Smooth muscle cell (in vitro differentiated cells): Measurements from ENCODE around the gene PTPRE. TPM values are rescaled to one million over a fixed set of nuclear protein-coding genes. Genes with fewer than 3 reads are reported as not detected.

ENCODE experiments used
- DNase-seq: peaks from one replicate; lab custom pipeline; 2025; ENCODE audit not compliant: unreplicated experiment; lab: John Stamatoyannopoulos, UW
- H2AFZ ChIP-seq: fragments of 200-600 bp; sonication (generic); 2 replicates; pipeline ENCODE4 v1.6.0; 2016; ENCODE audit warnings: antibody characterized with exemption, low read depth, mild to moderate bottlenecking
- H3F3A ChIP-seq: fragments of 200-600 bp; sonication (generic); 2 replicates; pipeline ENCODE4 v1.6.0; 2017; ENCODE audit warnings: antibody characterized with exemption, low read depth
- H3K27ac ChIP-seq: fragments of 200-600 bp; sonication (generic); 2 replicates; pipeline ENCODE4 v1.5.1; 2016; ENCODE audit warnings: low read depth, mild to moderate bottlenecking
- H3K27me3 ChIP-seq: fragments of 200-600 bp; sonication (generic); 2 replicates; pipeline ENCODE4 v1.6.1; 2016; ENCODE audit warnings: low read depth, mild to moderate bottlenecking
- H3K36me3 ChIP-seq: fragments of 200-600 bp; sonication (generic); 2 replicates; pipeline ENCODE4 v1.5.1; 2016; ENCODE audit warnings: low read depth
- H3K4me1 ChIP-seq: fragments of 200-600 bp; sonication (generic); 2 replicates; pipeline ENCODE4 v1.5.1; 2016; ENCODE audit warnings: low read depth
- H3K4me2 ChIP-seq: fragments of 200-600 bp; sonication (generic); 2 replicates; pipeline ENCODE4 v1.6.0; 2016; ENCODE audit warnings: mild to moderate bottlenecking
- H3K4me3 ChIP-seq: fragments of 200-600 bp; sonication (generic); 2 replicates; pipeline ENCODE4 v1.5.1; 2016; ENCODE audit warnings: mild to moderate bottlenecking
- H3K79me2 ChIP-seq: fragments of 200-600 bp; sonication (generic); 2 replicates; pipeline ENCODE4 v1.6.0; 2016; ENCODE audit warnings: low read depth, mild to moderate bottlenecking
- H3K9ac ChIP-seq: fragments of 200-600 bp; sonication (generic); 2 replicates; pipeline ENCODE4 v1.6.0; 2016; ENCODE audit warnings: low read depth
- H3K9me3 ChIP-seq: fragments of 200-600 bp; sonication (generic); replicated peaks from 2 replicates; pipeline ENCODE4 v1.5.1; 2016; ENCODE audit warnings: low read depth
- H4K20me1 ChIP-seq: fragments of 200-600 bp; sonication (generic); 2 replicates; pipeline ENCODE4 v1.6.0; 2016; ENCODE audit warnings: low read depth
- CTCF ChIP-seq: fragments of 200-600 bp; sonication (generic); IDR thresholded peaks from 2 replicates; pipeline ENCODE4 v1.5.1; 2017; ENCODE audit warnings: borderline replicate concordance, mild to moderate bottlenecking, antibody characterized with exemption; ENCODE audit not compliant: insufficient read depth, poor library complexity, severe bottlenecking
- WGBS: methylation state at CpG from one replicate; pipeline ENCODE4 v1.1.7; 2016; ENCODE audit warnings: low lambda C conversion rate; 5-methylcytosine and 5-hydroxymethylcytosine counted together
- polyA plus RNA-seq: library from polyadenylated mRNA; unstranded; fragments of >200 nt; fragmentation: Nextera tagmentation; extraction: Ambion mirVana; gene quantifications from 2 replicates; pipeline ENCODE4 v1.2.1, GENCODE V29; 2016
- total RNA-seq: library from RNA; depleted of rRNA; stranded (reverse); fragments of >200 nt; gene quantifications from 2 replicates; pipeline ENCODE4 v1.2.3, GENCODE V29; 2014

Gene PTPRE
- total and polyA plus RNA-seq, 2 experiments from 2014 or later = 17.1 to 22.7 TPM

- no peak overlapping the region for H3K4me3 ChIP-seq
- no peaks in the 10 kb centered on the region for H3K36me3 ChIP-seq
- H3K27ac ChIP-seq = no peak overlapping the region
- no peak overlapping the region for H2AFZ ChIP-seq
- no peak overlapping the region for H3K9ac ChIP-seq
- no peaks in the 10 kb centered on the region for H3K27me3 ChIP-seq
- TF ChIP-seq CTCF = no peak
- no peaks in the 10 kb centered on the region for H3F3A ChIP-seq
- no peaks in the 10 kb centered on the region for H3K9me3 ChIP-seq
- no peaks in the 10 kb centered on the region for H3K4me1 ChIP-seq
- no peak for DNase-seq
- no peak overlapping the region for H3K4me2 ChIP-seq
- peaks cover 3% of the 10 kb centered on the region for H3K79me2 ChIP-seq
- peaks cover 25% of the 10 kb centered on the region for H4K20me1 ChIP-seq
Measured at GRCh38 chr10:127937069-127937468, 30.2 kb downstream of the PTPRE start.

DNA sequence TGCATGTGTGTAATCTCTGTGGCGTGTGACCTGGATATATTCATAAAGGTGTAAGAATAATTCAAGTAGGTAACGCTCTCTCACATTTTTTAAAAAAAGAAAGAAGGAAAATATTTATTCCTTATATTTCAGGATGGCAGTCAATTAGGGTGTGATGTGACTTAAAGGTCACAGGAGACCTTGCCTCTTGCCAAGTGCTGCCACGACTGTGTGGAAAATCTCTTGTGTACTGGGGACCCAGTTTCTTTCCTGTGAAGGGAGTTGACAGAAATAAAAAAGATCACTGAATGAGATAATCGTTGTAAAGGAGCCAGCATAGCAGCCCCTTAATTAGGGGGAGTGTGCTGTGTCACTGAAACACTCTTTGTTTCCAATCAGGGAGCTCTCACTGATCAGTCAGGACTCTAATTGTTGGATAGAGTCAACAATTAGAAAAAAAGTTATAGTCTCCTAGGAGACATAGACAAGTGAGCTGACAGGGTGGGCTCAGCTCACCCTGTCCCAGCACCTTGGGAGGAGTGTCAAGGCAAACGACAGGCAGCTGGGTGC lies 31.1 kb downstream of the PTPRE start:
- no peak overlapping the region for H3K4me2 ChIP-seq
- peaks cover 25% of the 10 kb centered on the region for H4K20me1 ChIP-seq
- H3K27me3 ChIP-seq = no peaks in the 10 kb centered on the region
- no peak overlapping the region for H3K4me3 ChIP-seq
- no peak overlapping the region for H2AFZ ChIP-seq
- H3F3A ChIP-seq = no peaks in the 10 kb centered on the region
- 80% methylated on average over 5 of the region's 5 CpGs for WGBS
- H3K79me2 ChIP-seq = no peaks in the 10 kb centered on the region
- no peak for TF ChIP-seq CTCF
- H3K9me3 ChIP-seq = no peaks in the 10 kb centered on the region
- no peaks in the 10 kb centered on the region for H3K4me1 ChIP-seq
- no peaks in the 10 kb centered on the region for H3K36me3 ChIP-seq
- DNase-seq = no peak
- H3K27ac ChIP-seq = no peak overlapping the region
- H3K9ac ChIP-seq = no peak overlapping the region

DNA sequence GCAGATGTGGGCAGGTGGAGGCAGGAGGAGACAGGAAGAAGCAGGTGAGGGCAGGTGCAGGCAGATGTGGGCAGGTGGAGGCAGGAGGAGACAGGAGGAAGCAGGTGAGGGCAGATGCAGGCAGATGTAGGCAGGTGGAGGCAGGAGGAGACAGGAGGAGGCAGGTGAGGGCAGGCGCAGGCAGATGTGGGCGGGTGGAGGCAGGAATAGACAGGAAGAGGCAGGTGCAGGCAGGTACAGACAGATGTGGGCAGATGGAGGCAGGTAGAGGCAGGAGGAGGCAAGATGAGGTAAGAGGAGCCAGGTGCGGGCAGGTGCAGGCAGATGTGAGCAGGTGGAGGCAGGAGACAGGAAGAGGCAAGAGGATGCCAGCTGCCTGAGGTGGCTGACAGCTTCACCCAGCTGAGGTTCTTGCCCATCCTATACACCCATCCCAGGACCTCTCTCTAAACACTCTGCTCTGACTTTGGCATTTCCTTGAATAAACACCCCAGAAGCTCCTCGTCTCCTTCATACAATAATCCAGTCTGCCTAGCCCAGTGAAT lies 33.0 kb downstream of the PTPRE start:
- Histone ChIP-seq H3K27ac (no peak overlapping the region), H3F3A (no peaks in the 10 kb centered on the region), H3K79me2 (no peaks in the 10 kb centered on the region), H4K20me1 (peaks cover 25% of the 10 kb centered on the region), H2AFZ (no peak overlapping the region), H3K36me3 (no peaks in the 10 kb centered on the region), H3K9ac (no peak overlapping the region), H3K9me3 (no peaks in the 10 kb centered on the region), H3K27me3 (no peaks in the 10 kb centered on the region), H3K4me1 (no peaks in the 10 kb centered on the region), H3K4me2 (no peak overlapping the region), H3K4me3 (no peak overlapping the region)
- TF ChIP-seq CTCF = no peak
- WGBS = 77% methylated on average over 4 of the region's 4 CpGs
- DNase-seq = no peak

DNA sequence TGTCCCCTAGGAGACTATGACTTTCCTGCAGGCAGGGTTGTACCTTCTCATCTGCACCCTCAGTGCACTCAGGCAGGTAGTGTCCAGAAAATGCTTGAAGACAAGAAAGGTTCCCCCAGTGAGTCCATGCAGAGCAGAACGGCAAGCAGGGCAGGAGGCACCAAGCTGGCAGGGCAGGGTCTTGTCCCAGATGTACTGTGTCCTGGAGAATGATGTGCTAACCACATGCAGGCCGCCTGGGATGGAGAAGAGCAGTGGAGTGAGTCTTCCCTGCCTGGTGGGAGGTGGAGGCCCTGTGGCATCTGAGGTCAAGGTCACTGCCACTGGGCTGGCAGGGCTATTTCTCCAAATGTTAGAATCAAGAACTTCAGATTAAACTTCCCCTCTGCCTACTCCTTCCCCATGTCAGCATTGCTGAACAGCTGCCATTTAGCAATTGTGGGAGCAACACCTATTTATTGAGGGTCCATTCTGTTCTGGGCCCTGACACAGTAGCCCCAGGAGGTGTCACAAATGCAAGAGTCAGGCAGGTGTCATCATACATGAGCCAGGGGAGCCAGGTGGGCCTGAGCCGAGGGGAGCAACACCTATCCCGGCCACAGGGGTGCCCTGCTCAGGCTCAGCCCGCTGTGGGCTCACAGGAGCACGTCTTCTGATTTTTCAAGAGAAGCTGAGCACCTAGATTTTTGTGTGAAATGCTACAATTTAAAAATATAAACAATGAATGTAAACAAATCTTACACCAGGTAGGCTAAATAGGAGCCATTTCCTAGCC lies 34.1 kb downstream of the PTPRE start:
- TF ChIP-seq CTCF = no peak

More for the DNA sequence above, 34.1 kb downstream of the PTPRE start:
- Histone ChIP-seq H3K4me2 (no peak overlapping the region), H3K4me1 (no peaks in the 10 kb centered on the region), H3K9me3 (no peaks in the 10 kb centered on the region), H4K20me1 (peaks cover 30% of the 10 kb centered on the region), H3K36me3 (no peaks in the 10 kb centered on the region), H2AFZ (no peak overlapping the region), H3K79me2 (no peaks in the 10 kb centered on the region), H3K27me3 (no peaks in the 10 kb centered on the region), H3K4me3 (no peak overlapping the region), H3K27ac (no peak overlapping the region), H3K9ac (no peak overlapping the region), H3F3A (no peaks in the 10 kb centered on the region)
- DNase-seq = no peak
- 89% methylated on average over 6 of the region's 6 CpGs for WGBS
